Neural cell (in vitro differentiated cells): Measurements from ENCODE around the gene PTCH2.

Experiments
- CTCF ChIP-seq: fragments of 450-650 bp; IDR thresholded peaks from 2 replicates; pipeline ENCODE4 v1.5.1; 2014; ENCODE audit warnings: antibody characterized with exemption, mild to moderate bottlenecking, moderate library complexity; ENCODE audit not compliant: poor library complexity, severe bottlenecking
- EZH2 ChIP-seq: fragments of 200-600, 300-800 bp; shearing (Covaris generic), sonication (generic); IDR thresholded peaks from 2 replicates; pipeline ENCODE4 v1.6.1; 2014; ENCODE audit warnings: antibody characterized with exemption, low read length, borderline replicate concordance, mild to moderate bottlenecking; ENCODE audit not compliant: insufficient read depth, poor library complexity, severe bottlenecking
- MXI1 ChIP-seq: fragments of 450-650 bp; conservative IDR thresholded peaks from 2 replicates; pipeline ENCODE4 v1.6.1; 2014; ENCODE audit warnings: antibody characterized with exemption, mild to moderate bottlenecking; ENCODE audit not compliant: poor library complexity, severe bottlenecking
- POLR2AphosphoS5 ChIP-seq: IDR thresholded peaks from 2 replicates; pipeline ENCODE4 v1.6.1; 2012
- RAD21 ChIP-seq: fragments of 450-650 bp; conservative IDR thresholded peaks from 2 replicates; pipeline ENCODE4 v1.6.1; 2014; ENCODE audit warnings: antibody characterized with exemption, mild to moderate bottlenecking, moderate library complexity
- SMC3 ChIP-seq: fragments of 450-650 bp; conservative IDR thresholded peaks from 2 replicates; pipeline ENCODE4 v1.6.1; 2014; ENCODE audit warnings: antibody characterized with exemption, mild to moderate bottlenecking, moderate library complexity; ENCODE audit not compliant: poor library complexity

- TF ChIP-seq MXI1: no peak
- TF ChIP-seq CTCF: no peak
- TF ChIP-seq POLR2AphosphoS5: no peak
- no peak for TF ChIP-seq RAD21
- TF ChIP-seq EZH2: no peak
- no peak for TF ChIP-seq SMC3
Measured at GRCh38 chr1:44788120-44788860, 54.8 kb downstream of the PTCH2 start, which contains the start of gene BEST4.
